GM21367 (cell line): Measurements from ENCODE around the gene WDR70.

ENCODE experiments used
- ATAC-seq: cut with Tn5 transposase; IDR thresholded peaks from one replicate; pipeline ENCODE4 v1.9.1; 2021; ENCODE audit not compliant: unreplicated experiment

WDR70 gene

DNA sequence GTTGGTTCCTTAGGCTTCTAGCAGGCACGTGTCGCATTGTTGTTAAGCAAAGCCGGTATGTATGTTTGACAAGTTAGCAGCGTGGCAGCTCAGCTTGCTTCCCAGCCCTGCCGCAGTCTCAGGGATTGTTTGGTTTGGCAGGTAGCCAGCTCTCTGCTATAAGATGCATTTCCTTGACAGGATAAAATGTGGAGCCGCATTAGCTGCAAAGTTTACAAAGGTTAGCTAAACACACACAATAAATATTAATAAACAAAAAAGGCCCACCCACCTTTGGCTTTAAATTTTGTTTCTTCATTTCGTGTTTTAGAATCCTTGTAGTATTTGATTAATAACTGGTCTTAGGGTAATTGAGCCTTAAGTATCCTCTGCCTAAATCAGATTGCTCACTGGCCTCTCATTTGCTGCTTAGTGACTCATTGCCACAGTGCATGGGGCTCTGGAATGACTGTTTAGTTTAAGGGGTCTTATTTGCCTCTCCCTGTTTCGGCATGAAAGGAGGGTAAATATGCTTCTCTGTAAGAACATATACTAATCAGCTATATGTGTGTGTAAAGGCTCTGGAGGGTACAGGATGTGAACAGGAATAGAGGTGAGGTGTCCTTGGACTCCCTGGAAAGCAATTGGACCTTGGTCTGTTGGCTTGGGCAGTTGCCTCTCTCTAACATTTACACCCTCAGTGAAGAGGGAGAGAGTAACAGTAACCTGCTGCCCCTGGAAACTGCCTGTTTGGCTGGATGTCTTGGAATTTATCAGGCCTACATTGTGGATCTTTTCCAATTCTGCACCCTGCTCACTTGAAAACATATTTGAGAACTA, 338.7 kb downstream of the WDR70 start:
- ATAC-seq: no peak

DNA sequence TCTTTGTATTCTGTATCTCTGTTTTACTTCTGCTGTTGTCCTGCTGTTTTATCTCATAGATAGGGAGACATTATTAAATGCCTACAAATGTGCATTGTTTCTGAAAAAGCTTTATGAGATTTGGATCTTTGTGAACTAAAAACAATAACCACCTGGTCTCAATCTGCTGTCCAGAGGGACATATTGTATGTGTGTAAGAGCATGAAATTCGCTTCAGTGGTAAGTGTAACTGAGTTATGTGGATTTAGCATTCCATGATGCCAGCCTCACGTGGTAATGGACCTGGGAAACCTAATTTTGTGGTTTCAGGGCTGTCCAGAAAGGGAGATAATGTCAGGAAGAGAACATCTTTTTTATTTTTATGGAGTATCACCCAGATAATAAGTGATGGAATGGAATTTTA, 341.4 kb downstream of the WDR70 start:
- ATAC-seq: no peak

DNA sequence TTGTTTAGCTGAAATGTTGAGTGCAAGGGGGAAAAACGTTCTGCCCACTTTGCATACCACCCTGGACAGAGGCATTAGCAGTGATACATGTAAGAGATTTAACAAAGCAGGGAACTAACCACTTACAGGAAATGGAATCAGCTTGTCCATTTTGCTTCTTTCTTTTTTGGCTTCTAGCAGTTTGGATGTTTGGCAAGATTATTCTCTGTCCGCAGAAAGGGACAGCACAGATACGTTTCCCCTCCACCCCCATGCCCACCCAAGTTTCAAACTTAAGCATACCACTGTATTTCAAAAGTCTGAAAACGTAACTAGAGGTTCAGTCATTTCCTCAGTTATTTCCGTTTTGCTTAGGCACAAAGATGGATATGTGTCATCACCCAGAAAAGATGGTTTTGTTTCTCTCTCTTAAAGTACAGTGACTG, 342.3 kb downstream of the WDR70 start:
- peak; percentile 53 for ATAC-seq

DNA sequence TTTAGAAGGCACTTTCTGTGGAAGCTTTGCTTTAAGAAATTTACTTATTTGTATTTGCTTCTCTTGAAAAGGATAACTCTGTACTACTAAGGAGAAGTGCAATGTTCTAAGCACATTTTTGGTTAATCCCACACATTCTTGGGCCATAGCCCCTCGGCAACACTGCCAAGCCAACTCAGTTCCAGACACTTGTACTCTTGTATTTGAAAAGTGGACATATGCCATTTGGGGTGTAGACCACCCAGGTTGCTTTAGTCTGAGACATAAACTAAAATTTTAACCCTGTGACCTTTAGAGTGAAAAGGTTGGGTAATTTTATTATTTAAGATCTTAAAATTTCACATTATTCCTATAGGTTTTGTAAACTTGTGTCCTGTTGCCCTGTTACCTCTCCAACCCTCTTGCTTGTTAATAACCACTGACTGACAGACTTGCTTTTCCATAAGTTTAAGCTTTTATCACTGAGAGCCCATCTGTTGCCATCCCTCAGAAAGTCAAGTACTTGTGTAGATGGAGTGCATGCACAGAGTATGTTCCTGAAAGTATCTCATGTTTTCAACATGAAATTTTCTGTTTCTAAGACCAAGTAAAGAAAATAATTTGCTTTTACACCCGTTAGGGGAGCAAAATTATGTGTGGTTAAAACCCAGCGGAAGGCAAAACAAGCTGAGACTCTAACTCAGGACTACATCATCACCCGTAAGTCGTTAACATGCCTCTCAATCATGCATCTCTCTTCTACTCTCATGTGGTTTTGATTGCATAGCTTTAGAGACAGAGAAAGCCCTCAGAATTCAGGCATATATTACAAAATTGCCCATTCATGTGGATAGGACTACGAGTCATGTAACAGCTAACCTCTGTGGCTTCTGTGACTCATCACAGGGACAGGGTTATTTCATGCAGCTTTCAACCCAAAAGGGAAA, 343.4 kb downstream of the WDR70 start:
- ATAC-seq: peak; percentile 51

DNA sequence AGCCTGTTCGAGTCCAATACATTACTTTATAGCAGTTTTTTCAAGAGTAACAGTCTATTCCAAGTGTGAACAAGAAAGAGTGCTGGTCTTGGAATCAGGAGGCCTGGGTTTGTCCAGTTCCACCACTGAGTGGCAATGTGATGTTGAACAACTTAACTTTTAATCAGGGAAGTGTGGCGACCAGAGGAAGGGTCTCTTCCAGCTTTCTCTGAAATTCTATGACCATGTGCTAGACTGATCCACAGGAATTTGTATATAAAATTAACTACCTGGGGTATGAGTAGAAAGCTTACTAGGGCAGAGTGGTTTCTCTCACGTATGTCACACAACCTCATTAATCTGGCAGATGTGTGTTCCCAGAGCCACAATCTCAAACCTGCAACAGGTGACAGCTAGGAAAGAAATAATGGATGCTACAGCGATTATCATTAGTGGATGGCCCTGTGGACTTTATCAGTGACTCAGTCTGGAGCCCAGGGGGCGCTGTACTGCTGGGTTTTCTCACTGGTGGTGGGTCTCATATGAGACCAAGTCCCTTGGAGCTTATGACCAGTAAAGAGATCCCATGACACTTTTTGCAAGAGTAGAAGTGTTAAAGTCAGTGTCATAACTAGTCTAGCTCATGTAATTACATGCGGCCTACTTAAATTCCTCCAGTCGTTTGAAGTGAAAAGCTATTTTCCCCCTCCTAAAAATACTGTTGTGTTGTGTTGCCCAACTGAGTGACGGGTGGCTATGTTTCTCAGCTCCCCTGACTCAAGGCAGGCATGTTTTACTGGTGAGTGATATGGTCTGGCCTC, 344.2 kb downstream of the WDR70 start:
- no peak for ATAC-seq

DNA sequence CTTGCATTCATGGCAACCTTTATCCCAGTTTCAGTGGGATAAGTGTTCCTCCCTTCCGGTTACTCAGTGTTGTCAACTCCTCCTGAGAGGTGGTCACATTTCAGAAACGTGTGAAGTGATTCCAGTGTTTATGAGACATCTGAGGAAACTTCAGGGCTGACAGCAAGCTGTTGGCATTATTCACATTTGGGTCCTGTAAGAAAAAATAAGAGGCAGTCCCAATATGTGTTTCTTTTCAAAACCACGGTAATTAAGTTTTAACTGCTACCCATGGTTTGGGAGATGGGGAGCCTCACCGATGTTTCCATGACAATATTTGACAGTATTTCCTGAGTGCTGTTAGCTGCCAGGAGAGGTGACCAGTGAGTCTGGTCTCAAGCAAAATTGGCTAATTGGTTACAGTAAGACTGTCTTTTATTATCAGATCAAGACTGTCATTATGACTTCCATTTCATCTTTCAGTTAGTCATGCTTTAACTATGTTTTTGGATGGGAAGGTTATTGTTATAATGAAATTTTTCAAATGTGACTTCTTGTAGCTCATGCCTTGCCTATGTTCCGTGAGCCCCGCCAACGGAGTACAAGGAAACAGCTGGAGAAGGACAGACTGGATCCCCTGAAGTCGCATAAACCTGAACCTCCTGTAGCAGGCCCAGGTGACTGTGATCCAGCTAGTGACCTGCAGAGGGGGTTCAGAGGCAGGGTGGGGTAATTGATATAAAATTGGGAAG, 345.4 kb downstream of the WDR70 start:
- no peak for ATAC-seq

DNA sequence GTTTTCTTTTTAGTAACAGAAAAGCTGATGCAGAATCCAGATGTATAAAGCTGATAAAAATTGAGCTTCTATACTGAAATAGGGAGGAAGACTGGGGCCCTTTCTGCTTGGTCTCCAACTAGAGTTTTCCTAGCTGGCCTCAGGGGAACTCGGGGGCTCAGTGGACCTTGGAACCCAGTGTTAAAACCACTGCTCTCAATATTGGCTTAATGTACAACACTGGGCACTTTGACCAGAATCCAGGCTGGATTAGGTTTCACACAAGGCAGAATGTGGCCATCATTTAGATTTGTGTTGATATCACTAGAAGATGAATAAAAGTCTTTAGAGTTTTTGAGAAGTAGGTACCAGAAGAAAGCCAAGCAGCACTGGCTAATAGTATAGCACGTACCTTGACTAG, 346.1 kb downstream of the WDR70 start:
- no peak for ATAC-seq

DNA sequence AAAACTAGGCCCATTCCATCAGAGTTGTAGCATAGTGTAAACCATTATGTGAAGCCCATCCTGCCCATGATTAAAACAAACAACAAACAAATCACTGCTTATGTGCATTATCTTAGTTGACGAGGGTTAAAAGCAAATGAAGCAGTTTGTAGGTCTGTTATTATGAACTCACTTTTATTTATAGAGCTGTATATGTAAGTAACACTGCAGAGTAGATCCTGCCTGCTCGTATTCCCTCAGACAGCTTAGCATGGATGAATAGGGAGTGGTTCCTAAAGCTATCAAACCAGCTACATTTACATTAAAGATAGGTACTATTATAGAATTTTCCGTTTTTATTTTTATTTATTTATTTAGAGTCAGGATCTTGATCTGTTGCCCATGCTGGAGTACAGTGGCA, 348.1 kb downstream of the WDR70 start:
- ATAC-seq: no peak

GRCh38 chr5:37730896-37731455, 351.9 kb downstream of the WDR70 start:
- no peak for ATAC-seq

DNA sequence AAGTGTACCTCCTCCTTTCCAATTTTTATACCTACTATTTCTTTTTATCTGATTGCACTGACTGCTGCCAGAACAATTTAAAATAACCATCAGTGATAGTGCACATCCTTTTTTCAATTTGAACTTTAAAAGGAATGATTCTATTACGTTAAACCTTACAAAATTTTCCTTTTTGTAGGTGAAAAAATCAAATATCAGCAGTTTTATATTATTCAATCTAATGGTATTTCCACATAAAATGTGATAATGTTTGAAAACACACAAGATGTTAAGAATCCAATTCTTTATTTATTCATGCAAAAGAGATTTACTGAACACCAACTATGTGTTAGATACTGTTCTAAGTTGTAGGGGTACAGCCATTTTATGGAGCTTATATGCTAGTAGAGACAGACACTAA, 355.0 kb downstream of the WDR70 start:
- no peak for ATAC-seq

DNA sequence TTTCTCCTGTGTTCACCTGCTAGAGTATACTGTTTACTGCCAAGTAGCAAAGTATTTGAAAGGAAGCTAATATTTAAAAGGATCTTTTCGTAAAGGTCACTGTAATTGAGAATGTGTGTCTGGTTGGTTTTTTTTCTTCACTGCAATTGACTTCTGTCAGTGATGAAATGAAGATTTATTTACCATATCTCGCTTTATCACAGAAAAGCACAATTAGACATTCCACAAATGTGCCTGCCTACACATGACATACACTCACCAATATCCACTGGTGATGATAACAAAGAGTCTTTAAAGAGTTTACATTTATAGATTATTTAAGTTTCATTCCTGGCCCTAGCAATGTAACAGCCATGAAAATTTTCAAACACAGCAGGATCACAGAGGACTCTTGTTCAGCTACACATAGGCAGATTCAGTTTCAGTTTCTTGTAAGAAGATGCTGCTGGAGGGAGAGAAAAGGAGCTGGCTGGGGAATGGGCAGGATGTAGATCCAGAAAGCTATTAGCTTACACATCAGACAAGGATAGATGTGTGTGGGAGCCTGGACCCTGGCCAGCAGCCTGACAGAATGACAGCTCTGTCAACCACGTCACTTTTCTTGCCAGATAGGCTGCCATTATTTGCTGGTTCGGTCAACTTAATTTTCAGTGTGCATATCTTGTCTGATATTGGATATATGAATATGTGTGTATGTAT, 356.7 kb downstream of the WDR70 start:
- ATAC-seq: no peak

- no peak for ATAC-seq
Observed at GRCh38 chr5:37736397-37736796, 357.3 kb downstream of the WDR70 start.

- ATAC-seq: no peak
Observed at GRCh38 chr5:37737326-37738056, 358.4 kb downstream of the WDR70 start.

GRCh38 chr5:37738057-37738691, 359.1 kb downstream of the WDR70 start:
- peak; percentile 77 for ATAC-seq

GRCh38 chr5:37738865-37739488, 359.9 kb downstream of the WDR70 start:
- no peak for ATAC-seq

DNA sequence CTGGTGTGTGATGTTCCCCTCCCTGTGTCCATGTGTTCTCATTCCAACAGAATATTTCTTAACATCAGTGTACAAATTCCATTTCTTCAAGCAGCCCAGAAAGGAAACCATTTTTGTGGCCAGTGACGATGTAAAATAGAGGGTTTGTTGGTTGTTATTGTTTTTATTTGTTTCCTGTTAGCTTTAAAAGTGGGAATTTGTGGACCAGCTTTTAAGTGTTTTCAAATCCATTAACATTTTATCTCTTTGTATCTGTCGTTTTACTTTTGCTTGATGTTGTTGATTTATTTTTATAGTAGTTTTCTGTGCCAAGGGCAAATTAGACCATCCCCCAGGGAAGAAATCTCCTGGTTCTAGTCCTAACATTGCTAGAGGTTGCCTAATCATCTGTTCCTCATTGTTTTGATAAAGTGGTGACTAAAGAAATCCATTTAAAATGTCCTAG, 360.7 kb downstream of the WDR70 start:
- ATAC-seq: no peak

- no peak for ATAC-seq
Observed at GRCh38 chr5:37740331-37741066, 361.4 kb downstream of the WDR70 start.
